Measurements from ENCODE around the gene PCID2.

- TF ChIP-seq, protein P1, sequence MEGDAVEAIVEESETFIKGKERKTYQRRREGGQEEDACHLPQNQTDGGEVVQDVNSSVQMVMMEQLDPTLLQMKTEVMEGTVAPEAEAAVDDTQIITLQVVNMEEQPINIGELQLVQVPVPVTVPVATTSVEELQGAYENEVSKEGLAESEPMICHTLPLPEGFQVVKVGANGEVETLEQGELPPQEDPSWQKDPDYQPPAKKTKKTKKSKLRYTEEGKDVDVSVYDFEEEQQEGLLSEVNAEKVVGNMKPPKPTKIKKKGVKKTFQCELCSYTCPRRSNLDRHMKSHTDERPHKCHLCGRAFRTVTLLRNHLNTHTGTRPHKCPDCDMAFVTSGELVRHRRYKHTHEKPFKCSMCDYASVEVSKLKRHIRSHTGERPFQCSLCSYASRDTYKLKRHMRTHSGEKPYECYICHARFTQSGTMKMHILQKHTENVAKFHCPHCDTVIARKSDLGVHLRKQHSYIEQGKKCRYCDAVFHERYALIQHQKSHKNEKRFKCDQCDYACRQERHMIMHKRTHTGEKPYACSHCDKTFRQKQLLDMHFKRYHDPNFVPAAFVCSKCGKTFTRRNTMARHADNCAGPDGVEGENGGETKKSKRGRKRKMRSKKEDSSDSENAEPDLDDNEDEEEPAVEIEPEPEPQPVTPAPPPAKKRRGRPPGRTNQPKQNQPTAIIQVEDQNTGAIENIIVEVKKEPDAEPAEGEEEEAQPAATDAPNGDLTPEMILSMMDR (IDR thresholded peaks at IDR 0.05), result no peak
- no peak for TF ChIP-seq POLR2A (IDR thresholded peaks at IDR 0.05)
Observed at GRCh38 chr13:113164492-113164891, 44.0 kb downstream of the PCID2 start.

Data from Peyer's patch (tissue), 4 donors.